Superior temporal gyrus (tissue), 1 donor: ENCODE measurements around the gene TSFM.

Experiments used
- DNase-seq: peaks from one replicate; pipeline ENCODE4 v3.0.0-alpha.2; 2016; ENCODE audit errors: extremely low spot score

TSFM gene

DNA sequence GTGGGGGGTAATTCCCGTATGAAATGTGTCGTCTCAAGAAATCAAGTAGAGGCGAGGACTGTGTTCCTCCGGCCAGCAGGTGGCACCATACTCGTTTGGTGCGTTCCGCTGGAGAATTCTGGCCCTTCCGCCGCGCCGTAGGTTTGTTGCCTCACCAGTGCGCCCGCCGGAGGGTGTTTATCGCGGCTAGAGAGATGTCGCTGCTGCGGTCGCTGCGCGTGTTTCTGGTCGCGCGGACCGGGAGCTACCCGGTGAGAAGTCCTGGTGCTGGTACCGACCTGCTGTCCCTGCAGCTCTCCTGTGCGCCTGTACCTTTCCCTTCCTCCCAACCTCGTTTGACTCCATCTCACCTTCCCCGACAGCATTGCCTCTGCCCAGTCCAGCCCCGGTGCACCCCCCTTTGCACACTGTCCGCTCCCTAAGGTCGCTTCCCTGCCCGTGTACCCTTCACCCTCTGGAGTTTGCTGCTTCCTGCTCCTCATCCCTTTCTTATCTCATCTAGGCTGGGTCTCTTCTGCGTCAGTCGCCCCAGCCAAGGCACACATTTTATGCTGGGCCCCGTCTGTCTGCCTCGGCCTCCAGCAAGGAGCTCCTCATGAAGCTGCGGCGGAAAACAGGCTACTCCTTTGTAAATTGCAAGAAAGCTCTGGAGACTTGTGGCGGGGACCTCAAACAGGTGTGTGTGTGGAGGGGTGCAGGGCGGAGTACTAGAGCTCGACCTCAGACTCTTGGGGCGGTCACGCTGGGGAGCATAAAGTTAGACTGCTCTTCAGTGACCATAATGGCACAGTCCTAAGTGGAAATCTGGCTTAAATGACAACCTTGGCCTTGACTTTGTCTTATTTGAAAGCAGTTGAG lies at the start of gene TSFM:
TSFM (plus strand) TSS at position 180 of the 858 bp plus-strand sequence; CDS start at position 195, 15 bp downstream.
- peak; percentile 99 for DNase-seq

DNA sequence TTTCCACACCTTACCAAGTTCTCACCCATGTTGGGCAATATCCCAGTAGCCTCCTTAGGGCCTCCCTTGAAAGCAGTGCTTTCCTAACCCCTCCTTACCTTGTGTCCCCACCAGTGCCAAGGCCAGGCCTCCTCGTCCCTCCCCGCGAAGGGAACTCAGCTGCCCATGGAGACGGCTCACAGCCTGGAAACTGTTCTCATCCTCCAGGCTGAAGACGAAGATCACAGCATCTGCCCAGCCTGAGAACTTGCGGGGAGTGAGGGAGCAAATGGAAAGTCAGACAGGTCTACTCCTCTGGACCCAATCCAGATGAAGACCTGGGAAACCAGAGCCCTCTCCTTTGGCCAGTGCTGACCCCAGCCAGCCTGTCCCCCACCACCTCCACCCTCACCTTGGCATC lies 48.7 kb upstream of the TSFM start:
- no peak for DNase-seq

DNA sequence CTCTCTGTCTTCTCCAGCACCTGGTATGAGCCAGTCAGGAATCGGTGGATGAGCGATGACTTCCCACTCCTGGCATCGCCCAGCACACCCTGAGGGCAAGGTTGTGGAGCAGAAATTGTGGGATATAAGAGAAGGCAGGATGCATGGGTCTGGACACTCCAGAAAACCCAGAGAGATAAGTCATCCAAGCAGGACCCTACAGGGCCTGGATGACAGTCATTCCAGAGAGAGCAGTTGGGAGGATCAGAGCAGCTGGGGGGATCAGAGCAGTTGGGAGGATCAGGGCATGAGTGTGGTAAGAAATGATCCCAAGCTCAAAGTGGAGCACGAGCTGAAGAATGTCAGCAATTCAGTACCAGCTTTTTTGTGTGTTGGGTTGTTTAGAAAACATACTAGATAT lies 48.0 kb upstream of the TSFM start:
- no peak for DNase-seq

DNA sequence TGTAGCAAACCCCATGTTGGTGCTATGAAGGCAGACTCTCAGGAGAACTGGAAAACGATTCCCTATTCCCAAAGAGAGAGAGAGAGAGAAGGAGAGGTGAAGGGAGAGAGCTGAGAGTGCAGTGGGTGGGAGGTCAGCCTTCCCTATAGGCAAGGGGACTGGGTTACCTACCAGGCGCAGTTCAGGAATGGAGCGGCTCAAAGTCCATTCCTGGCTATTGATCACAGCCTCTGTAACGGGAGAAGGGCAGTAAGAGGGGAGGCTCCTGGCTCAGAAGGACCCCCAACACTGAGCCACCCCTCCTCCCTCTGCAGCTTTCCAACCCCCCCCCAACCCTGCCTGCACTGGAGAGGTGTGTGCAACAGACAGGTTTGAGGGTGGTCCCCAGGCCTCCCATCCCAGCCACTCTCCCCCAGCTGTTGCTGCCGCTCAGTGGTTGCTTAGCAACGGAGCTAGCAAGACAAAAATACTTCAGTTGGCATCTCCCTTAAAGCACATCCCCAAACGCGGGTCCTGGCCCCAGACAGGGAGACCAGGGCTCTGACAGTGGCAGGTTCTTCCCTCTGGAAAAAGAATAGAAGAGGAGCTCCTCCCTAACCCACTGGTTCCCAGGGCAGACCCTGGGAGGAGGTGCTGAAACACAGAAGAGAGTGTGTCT lies 47.3 kb upstream of the TSFM start:
- DNase-seq = peak; percentile 19

DNA sequence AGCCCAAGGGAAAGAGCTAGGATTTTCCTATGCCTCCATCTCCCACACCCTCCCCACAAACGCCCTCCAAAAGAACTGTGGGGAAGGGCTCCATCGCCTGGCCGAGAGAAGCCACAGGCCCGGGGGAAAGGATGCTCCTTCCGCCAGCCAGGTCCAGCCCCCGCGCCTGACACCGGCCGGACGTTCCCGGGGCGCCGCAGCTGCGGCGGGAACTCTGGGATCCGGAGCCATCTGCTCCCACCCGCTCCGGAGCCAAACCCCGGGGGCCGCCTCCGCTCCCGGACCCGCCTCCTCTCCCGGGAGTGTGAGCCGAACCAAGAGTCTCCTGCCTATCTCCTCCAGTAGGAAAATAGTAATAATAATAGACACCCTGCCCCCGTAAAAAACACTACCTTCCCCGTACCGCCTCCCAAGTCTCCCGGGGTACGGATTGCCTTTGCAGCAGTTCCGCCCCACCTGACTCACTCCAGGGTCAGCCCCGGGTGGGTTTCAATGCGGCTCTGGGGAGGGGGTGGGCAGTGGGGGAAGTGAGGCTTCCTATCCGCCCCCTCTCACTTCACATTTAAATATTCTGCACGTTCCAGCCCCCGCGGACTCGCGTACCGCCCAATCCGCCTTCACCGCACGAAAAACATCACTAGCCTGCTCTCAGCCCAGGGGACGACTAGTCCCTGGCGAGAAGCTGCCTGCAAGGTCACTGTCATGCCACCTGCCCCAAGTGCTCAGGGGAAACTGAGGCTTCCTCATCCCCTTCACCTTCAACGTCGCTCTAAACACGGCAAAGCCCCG lies 46.4 kb upstream of the TSFM start:
- DNase-seq = peak; percentile 35

DNA sequence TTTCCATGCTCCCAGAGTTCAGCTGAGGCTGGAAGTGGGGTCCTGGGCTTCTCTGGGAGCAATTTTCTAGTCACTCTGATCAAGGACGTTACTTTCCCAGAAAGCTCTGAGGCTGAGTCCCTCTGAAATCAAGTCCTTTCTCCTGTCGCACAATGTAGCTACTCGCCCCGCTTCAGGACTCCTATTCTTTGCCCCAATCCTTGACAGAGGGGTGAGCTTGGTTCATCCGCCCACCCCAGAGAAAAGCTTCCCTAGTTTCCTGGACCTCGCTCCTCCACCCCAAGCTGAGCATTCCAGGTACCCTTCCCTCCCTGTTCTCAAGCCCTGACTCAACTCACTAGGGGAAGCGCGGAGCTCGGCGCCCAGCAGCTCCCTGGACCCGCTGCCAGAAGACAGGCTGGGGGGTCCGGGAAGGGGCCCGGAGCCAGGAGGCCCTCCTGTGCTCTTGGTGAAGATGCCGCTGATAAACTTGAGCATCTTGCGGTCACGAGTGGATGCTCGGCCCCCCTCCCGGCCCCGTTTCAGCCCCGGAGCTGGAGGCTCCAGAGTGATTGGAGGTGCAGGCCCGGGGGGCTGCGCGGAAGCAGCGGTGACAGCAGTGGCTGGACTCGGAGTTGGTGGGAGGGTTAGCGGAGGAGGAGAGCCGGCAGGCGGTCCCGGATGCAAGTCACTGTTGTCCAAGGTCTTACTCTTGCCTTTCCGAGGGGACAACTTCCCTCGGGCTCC lies 45.7 kb upstream of the TSFM start:
- no peak for DNase-seq

DNA sequence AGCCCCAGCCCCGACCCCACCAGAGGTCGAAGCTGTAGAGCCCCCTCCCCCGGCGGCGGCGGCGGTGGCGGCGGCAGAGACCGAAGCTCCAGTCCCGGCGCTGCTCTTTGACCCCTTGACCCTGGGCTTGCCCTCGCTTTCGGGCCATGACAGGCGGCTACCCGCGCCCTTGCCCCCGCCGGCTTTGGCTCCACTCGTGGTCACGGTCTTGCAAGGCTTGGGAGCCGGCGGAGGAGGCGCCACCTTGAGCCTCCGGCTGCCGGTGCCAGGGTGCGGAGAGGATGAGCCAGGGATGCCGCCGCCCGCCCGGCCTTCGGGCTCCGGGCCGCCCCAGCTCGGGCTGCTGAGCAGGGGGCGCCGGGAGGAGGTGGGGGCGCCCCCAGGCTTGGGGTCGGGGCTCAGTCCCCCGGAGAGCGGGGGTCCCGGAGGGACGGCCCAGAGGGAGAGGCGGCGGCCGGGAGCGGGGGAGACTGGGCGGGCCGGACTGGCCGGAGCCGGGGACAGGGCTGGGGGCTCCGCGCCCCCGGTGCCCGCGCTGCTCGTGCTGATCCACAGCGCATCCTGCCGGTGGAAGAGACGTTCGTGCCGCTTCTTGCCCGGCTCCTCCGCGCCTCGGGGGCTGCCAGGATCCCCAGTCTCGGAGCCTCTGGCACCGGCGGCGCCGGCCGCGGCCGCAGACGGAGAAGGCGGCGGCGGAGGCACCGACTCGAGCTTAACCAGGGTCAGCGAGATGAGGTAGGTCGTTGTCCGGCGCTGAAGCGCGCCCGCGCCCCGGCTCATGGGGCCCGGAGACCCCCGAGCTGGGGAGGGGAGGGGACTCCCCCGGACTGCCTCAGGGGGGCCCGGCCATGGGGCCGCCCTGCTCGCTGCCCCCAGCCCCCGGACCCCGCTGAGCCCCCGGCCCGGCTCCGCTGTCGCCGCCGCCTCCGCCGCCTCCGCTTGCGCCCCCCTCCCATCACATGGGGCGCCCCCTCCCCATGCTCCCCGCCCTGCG lies 44.8 kb upstream of the TSFM start:
- DNase-seq = no peak

DNA sequence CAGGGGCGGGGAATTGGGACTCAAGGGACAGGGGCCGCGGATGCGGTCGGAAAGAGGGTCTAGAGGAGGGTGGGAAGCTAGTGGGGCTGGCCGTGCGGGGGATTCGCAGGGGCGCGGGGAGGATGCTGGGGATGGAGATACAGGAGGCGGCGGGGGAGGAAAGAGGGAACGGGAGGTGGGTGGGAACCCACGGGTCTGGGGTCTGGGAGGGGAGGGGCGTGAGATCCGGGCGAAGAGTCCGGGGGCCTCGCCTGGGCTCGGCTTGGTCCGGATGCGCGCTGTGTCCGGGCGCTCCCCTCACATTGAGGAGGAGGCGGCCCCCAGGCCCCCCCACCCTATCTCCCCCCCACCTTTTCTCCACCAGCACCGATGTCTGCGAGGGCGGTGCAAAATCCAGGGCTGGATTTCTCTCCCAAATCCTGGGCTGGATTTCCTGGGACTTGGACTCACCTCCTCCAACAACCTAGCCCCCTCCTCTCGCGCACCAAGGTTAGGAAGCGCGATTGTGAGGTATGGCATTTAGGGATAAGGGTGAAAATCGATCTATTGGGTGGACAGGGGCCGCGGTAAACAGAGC lies 43.8 kb upstream of the TSFM start, which contains the start of gene AGAP2:
AGAP2 (minus strand) TSS at position 82 of the 577 bp plus-strand sequence. CDS start 496 bp downstream, outside the sequence.
- DNase-seq = peak; percentile 57

DNA sequence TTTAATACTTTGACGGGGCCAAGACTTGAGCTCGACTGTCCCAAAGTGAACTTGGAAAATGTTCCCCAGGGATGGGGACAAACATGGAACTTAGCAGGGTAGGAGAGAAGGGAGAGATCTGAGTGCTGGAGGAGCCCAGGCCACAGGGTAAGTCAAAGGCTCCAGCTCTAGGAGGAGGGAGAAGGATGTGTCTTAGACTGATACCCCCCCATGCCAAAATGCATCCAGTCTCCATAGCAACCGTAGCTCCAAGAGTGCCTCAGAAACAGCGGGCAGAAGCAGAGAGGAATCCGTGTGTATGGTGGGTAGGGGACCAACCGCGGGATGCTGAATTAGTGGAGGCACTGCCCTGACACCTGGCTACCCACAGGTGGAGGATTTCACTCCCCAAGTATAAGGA lies 43.2 kb upstream of the TSFM start:
- DNase-seq = peak; percentile 22

DNA sequence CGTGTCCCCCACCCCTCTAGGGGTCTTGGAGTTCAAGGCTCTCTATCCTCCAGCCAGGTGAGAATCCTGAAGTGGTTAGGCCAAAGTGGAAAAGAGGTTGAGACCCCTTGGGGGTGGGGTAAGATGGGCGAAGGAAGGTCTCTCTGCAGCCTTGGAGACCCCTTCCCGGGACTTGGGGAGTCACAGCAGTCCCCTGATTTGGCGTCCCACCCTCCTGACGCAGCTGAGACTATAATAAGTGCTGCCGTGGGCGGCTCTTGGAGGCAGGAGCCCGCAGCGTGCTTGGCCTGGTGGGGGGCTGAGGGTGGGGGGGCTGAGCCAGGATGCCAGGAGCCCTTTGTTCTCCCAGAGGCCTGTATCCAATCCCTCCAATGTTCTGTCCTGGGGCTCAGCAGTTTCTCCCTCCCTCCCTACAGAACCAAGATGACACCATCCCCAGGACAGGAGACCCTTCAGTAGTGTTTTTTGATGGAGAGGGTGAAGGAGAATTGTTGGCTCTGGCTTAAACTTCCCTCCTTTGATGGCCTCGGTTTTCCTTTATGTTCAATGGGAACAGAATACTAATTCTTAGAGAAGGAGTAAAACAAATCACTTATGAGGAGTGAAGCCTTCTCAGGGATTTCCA lies 42.6 kb upstream of the TSFM start:
- no peak for DNase-seq

DNA sequence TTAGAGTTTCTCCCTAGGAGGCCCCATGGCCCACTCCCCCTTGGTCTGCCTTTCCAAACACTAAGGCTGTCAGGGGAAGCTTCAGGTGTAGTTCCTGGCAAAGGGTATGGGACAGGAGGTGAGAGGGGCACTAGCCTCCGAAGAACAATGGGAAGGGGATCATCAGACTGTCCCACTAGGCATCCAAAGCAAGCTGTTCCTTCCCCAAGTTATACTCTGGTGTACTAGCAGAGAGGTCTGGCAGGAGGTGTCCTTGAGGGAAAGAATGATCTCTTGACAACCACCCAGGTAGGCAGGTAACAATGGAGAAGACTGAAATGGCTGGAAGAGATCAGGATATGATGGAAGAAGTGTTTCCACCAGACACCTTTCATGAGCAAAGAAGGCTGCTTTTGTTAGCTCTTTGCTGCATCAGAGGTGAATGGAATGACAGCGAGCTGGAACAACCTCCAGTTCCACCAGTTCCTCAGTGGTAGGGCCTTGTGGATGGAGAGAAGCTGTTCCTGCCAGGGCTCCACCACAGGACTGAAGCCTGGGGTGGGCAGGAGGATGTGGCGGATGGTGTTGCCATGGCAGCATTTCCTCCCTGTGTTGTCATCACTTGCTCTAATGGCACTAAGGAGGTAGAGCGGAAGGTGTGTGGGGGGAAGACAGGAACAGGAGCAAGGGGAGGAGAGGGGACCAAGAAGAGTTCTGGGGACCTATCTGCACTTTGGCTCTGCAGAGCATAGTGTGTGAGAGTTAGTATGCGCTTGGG lies 41.8 kb upstream of the TSFM start:
- peak; percentile 26 for DNase-seq

DNA sequence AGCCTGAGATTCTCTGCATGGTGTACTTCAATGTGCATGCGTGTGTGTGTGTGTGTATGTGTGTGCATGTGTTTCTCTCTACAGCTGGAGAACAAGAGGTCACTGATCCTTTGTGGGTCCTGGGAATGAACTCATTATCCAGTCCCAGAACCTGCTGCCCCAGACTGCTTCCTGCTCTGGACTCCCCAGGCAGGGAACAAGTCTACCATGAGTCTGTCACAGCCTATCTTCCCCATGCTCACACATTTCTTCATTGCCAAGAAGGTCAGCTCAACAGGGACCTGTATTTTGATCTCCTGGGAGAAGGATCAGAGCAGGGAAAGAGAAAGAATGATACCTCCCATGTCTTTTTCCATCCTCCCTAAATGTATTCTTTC lies 41.2 kb upstream of the TSFM start:
- DNase-seq = no peak

DNA sequence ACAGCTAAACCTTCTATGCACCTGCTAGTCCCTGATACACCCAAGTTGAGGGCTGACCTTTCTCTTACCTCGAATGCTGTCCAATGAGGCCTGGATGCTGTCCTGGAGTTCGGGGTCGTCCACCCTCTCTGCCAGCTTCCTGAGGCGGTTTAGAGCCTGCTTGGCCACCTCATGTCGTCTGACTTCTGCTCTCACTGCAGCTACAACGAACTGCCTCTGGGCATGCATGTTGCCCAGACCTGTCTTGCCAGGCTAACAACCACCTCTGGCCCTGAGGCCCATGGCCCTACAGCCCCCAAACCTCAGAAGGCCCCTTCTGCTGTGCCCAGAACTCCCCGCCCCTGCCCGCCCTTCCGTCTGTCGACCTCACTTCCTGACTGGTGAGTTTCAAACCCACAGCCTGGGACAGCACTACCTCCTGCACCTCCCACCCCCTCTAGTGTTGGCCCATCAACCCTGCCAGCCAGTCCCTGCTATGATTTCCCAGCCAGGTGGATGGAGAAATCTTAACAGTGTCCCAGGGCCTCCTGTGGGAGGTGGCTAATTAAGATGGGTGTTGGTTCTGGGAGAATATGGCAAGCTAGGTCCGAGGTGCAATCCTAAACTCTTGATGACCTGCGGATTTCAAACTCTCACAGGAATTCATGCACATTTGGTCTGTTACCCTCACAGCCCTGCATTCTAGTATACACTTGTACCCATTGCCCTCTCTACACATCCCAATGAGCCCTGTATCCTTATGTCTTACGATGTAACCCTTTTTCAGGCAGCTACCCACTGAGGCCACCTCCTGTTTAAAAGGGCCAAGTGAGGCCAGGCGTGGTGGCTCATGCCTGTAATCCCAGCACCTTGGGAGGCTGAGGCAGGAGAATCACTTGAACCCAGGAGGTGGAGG lies 40.5 kb upstream of the TSFM start:
- DNase-seq = no peak

DNA sequence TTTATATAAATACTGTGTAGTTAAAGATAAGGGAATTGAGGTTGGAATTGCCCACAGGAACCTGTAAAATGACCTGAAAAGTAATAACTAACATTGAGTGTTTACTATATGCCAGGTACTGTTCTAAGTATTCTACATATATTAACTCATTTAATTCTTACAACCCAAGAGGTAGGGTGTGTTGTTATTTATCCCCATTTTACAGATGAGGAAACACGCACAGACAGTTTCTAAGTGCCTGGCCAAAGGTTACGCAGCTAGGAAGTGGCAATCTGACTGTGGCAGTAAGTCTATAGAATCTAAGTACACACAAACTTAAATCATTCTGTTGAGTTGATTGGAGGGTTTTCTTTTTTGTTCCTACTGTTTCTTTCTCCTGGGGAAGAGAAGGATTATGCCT lies 38.8 kb upstream of the TSFM start:
- no peak for DNase-seq

DNA sequence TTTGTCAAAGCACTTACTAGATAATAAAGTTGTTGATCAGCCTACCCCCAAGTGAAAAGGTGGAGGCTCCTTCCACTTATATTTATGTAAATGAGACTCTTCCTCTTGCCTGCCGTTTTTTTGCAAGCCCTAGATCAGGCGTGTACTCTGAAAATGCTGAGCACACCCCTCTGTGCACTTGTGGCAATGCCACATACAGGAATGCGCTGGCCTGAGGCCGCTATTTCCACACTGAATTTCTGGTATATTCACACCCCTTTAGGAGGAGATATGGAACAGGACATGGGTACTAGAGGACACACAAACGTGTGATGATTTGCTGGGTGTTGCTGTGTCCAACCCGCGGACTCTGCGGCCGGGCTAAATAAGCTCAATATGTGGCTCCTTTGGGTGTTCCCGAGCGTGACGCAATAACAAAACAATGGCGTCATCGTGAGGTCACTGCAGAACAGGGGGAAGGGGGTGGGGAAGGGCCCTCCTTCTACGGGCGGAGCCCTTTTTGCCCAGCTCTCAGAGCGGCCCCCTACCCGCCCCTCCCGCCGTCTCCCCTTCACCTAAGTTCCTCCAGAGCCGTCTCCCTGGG lies 38.3 kb upstream of the TSFM start:
- DNase-seq = peak; percentile 43

DNA sequence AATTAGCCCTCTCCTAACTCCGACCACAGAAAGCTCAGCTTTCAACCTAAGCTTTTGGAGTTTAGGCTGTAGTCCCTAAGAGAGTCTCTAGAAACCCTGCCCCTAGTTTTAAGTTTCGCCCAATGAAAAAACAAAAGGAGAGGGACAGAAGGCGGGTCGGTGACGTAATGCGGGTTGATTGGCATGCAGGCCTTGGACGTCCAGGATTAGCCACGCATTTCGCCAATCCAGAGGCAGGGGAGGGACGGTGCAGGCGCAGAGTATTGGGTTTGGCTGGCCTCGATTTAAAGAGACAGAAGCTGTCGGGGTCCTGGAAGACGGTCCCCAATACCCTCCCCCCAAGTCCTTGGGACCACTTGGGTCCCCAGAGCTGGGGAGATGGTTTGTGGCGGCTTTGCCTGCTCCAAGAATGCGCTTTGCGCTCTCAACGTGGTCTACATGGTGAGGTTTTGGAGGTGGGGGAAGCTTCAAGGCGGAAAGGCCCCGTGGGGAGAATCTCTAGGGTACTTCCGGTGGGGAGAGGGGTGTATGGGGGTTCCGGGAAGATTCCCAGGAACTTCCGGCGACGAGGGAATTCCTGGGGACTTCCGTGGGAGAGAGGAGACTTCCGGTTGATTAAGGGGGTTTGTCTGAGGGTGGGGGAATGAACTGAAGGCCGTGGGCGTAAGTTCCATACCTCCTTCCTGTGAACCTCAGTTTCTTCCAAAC lies 37.7 kb upstream of the TSFM start, which contains the start of gene TSPAN31:
TSPAN31 (plus strand) TSS at position 263 of the 708 bp plus-strand sequence; CDS start at position 379, 116 bp downstream.
- peak; percentile 99 for DNase-seq

DNA sequence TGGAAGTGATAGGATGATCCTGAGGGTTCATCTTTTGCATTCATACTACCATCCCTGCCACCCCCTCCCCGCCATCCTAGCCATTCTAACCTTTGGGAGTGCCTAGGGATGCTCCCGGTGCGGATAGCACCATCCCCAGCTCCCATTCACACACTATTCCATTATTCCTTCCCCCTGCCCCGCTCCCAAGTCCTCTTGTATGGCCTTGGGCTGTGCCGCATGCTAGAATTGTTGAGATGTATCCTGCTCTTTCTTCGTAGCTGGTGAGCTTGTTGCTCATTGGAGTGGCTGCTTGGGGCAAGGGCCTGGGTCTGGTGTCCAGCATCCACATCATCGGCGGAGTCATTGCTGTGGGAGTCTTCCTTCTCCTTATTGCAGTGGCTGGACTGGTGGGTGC lies 37.1 kb upstream of the TSFM start:
- DNase-seq = no peak
